ENCODE data around the gene NFYC. TPM values are rescaled to one million over a fixed set of nuclear protein-coding genes. Genes with fewer than 3 reads are reported as not detected.
A peak's percentile ranks its signal among the peaks of the same experiment; 100 is the strongest.

The NFYC gene
- total RNA-seq, 1 donor from 2014 or later: 38.0 TPM

DNA sequence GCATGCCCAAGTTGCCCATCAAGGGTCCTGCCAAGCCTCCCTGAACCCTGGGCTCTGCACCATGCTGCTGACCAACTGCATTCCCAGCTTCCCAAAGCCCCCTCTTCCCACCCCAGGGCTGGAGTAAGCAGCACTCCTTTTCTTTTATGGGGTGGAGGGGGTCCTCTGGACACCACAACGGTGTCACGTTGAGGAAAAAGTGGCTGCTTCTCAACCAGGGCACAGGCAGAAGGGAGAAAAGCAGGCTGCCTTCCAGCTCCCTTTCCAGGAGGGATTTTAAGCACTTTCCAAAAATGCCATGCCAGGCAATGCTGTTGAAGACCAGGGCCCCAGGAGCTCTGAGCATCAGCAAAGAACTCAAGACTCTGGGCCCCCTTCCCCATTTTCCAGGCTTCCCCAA lies 26.7 kb upstream of the NFYC start:
- peak overlapping the region; percentile 73 for H3K4me2 ChIP-seq
- peak overlapping the region; percentile 61 for H3K4me3 ChIP-seq
- H3K79me2 ChIP-seq (ENCODE audit: low read depth): no peaks in the 10 kb centered on the region
- no peak overlapping the region for H3K9ac ChIP-seq
- H3K27me3 ChIP-seq: no peaks in the 10 kb centered on the region
- H3F3A ChIP-seq (ENCODE audit: low read depth): no peaks in the 10 kb centered on the region
- no peak for DNase-seq (ENCODE audit: low spot score)
- peaks cover 24% of the 10 kb centered on the region for H4K20me1 ChIP-seq (ENCODE audit: low read depth)
- no peak overlapping the region for H3K27ac Mint-ChIP-seq
- TF ChIP-seq EZH2 (IDR thresholded peaks at IDR 0.05) (no peak), EZH2phosphoT487 (IDR thresholded peaks at IDR 0.05) (no peak), CTCF (IDR thresholded peaks at IDR 0.05) (no peak)
- H3K9me3 Mint-ChIP-seq: no peaks in the 10 kb centered on the region
- no peaks in the 10 kb centered on the region for H3K36me3 ChIP-seq
- peaks cover 22% of the 10 kb centered on the region for H3K4me1 Mint-ChIP-seq
- H3K4me1 ChIP-seq: peaks cover 17% of the 10 kb centered on the region
- H3K27me3 Mint-ChIP-seq (ENCODE audit: insufficient read depth, low read depth): peaks cover 7% of the 10 kb centered on the region
- peak overlapping the region; percentile 93 for H3K4me3 Mint-ChIP-seq
- H3K9me3 ChIP-seq (ENCODE audit: low read depth): no peaks in the 10 kb centered on the region
- H3K36me3 Mint-ChIP-seq: no peaks in the 10 kb centered on the region
- H2AFZ ChIP-seq (replicated peaks): peak overlapping the region; percentile 55
- H3K27ac ChIP-seq: no peak overlapping the region

DNA sequence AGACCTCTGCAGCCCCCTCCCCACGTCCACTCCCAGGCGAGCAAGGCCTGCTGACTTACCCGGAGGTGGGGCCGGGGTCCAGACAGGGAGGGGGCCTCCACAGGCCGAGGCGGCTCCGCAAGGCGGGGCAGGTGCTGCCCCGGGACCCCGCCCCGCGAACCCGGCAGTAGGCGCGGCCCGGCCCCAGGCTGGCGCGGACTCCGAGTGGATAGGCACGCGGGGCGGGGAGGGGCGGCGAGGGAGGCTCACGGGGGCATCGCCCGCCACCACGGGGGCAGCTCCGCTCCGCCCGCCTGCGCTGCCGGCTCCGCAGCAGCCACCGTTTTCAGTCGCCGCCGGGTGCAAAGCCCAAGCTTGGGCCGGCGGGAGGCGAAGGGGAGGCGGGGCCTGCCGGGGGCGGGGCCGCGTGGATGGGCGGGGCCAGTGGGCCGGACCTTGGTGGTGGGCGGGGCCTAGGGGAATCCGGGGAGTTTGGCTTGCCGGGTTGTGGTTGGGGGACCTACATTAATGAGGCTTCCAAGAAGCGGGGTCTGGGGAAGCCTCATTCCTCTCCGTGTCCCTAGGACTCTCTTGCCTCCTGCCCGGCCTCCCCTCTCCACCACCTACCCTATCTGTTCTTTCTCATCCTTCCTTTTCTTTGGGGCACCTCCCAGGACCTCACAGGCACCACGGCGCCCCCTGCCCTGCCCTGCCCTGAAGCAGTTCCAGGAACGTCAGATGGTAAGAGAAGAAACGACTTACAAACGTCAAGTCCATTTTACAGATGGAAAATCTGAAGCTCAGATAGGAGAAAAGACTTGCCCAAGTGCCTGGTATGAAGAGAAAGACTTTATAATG lies 26.0 kb upstream of the NFYC start, which contains the start of gene RIMS3:
RIMS3 (minus strand) TSS at position 348 of the 837 bp plus-strand sequence. CDS start 23,757 bp downstream, outside the sequence.
- Histone ChIP-seq H3K4me1 (peaks cover 17% of the 10 kb centered on the region), H3K27me3 (no peaks in the 10 kb centered on the region), H3K36me3 (no peaks in the 10 kb centered on the region), H3K9me3 (ENCODE audit: low read depth) (no peaks in the 10 kb centered on the region), H3K9ac (no peak within 1 kb of the TSS), H3K4me2 (peak within 1 kb of the TSS; percentile 73), H3K79me2 (ENCODE audit: low read depth) (no peaks in the 10 kb centered on the region), H3K27ac (no peak within 1 kb of the TSS), H2AFZ (replicated peaks) (peak within 1 kb of the TSS; percentile 55), H4K20me1 (ENCODE audit: low read depth) (peaks cover 24% of the 10 kb centered on the region), H3F3A (ENCODE audit: low read depth) (no peaks in the 10 kb centered on the region), H3K4me3 (peak within 1 kb of the TSS; percentile 61)
- DNase-seq (ENCODE audit: low spot score): peak; percentile 91
- H3K27ac Mint-ChIP-seq: no peak within 1 kb of the TSS
- H3K9me3 Mint-ChIP-seq: no peaks in the 10 kb centered on the region
- peak within 1 kb of the TSS; percentile 93 for H3K4me3 Mint-ChIP-seq
- H3K36me3 Mint-ChIP-seq: no peaks in the 10 kb centered on the region
- H3K4me1 Mint-ChIP-seq: peaks cover 22% of the 10 kb centered on the region
- H3K27me3 Mint-ChIP-seq (ENCODE audit: insufficient read depth, low read depth): peaks cover 9% of the 10 kb centered on the region
- TF ChIP-seq EZH2phosphoT487 (IDR thresholded peaks at IDR 0.05) (no peak), CTCF (IDR thresholded peaks at IDR 0.05) (peak; percentile 55), EZH2 (IDR thresholded peaks at IDR 0.05) (peak; percentile 22)

- no peak overlapping the region for H3K27ac Mint-ChIP-seq
- peaks cover 18% of the 10 kb centered on the region for H3K4me1 Mint-ChIP-seq
- no peaks in the 10 kb centered on the region for H3K79me2 ChIP-seq (ENCODE audit: low read depth)
- H3K27me3 ChIP-seq: no peaks in the 10 kb centered on the region
- H3K4me1 ChIP-seq: peaks cover 6% of the 10 kb centered on the region
- H3K36me3 ChIP-seq: no peaks in the 10 kb centered on the region
- H3K4me3 ChIP-seq: peak overlapping the region; percentile 40
- peak overlapping the region; percentile 67 for H3K4me2 ChIP-seq
- peak overlapping the region; percentile 62 for H3K4me3 Mint-ChIP-seq
- peak overlapping the region; percentile 65 for H2AFZ ChIP-seq (replicated peaks)
- no peak overlapping the region for H3K9ac ChIP-seq
- no peaks in the 10 kb centered on the region for H3K9me3 ChIP-seq (ENCODE audit: low read depth)
- H4K20me1 ChIP-seq (ENCODE audit: low read depth): peaks cover 7% of the 10 kb centered on the region
- H3K27me3 Mint-ChIP-seq (ENCODE audit: insufficient read depth, low read depth): peaks cover 8% of the 10 kb centered on the region
- no peaks in the 10 kb centered on the region for H3F3A ChIP-seq (ENCODE audit: low read depth)
- H3K9me3 Mint-ChIP-seq: no peaks in the 10 kb centered on the region
- no peak overlapping the region for H3K27ac ChIP-seq
- TF ChIP-seq CTCF (IDR thresholded peaks at IDR 0.05) (peak; percentile 86), EZH2 (IDR thresholded peaks at IDR 0.05) (no peak)
- no peaks in the 10 kb centered on the region for H3K36me3 Mint-ChIP-seq
- peak; percentile 79 for DNase-seq (ENCODE audit: low spot score)
These were observed 22.6 kb upstream of the NFYC start for GRCh38 chr1:40668769-40669525.
